ENCODE data around the gene TUBG1. TPM values are rescaled to one million over a fixed set of nuclear protein-coding genes. Genes with fewer than 3 reads are reported as not detected.

TUBG1 gene
- total and polyA plus RNA-seq, 9 of the 15 experiments (the other 6 are each of a cell fraction or from before 2014, with no cell fraction given) = 33.1 to 147 (median 66.0) TPM

- TF ChIP-seq, protein P1, sequence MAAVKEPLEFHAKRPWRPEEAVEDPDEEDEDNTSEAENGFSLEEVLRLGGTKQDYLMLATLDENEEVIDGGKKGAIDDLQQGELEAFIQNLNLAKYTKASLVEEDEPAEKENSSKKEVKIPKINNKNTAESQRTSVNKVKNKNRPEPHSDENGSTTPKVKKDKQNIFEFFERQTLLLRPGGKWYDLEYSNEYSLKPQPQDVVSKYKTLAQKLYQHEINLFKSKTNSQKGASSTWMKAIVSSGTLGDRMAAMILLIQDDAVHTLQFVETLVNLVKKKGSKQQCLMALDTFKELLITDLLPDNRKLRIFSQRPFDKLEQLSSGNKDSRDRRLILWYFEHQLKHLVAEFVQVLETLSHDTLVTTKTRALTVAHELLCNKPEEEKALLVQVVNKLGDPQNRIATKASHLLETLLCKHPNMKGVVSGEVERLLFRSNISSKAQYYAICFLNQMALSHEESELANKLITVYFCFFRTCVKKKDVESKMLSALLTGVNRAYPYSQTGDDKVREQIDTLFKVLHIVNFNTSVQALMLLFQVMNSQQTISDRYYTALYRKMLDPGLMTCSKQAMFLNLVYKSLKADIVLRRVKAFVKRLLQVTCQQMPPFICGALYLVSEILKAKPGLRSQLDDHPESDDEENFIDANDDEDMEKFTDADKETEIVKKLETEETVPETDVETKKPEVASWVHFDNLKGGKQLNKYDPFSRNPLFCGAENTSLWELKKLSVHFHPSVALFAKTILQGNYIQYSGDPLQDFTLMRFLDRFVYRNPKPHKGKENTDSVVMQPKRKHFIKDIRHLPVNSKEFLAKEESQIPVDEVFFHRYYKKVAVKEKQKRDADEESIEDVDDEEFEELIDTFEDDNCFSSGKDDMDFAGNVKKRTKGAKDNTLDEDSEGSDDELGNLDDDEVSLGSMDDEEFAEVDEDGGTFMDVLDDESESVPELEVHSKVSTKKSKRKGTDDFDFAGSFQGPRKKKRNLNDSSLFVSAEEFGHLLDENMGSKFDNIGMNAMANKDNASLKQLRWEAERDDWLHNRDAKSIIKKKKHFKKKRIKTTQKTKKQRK (IDR thresholded peaks at IDR 0.05; ENCODE audit: borderline replicate concordance, low read depth, low read length) = no peak
- TF ChIP-seq TRIM24 (IDR thresholded peaks at IDR 0.05) (peak; percentile 79 to 82), ATF2 (CRISPR knock-in tag; IDR thresholded peaks at IDR 0.05) (no peak), SREBF2 (CRISPR knock-in tag; IDR thresholded peaks at IDR 0.05) (no peak), CBFB (CRISPR knock-in tag; IDR thresholded peaks at IDR 0.05) (peak; percentile 44; the same call in 1 of the 2 replicates), LARP7 (IDR thresholded peaks at IDR 0.05) (no peak), ZNF445 (CRISPR knock-in tag; IDR thresholded peaks at IDR 0.05; ENCODE audit: low read depth) (no peak), ZNF316 (IDR thresholded peaks at IDR 0.05) (peak; percentile 58), ZNF707 (CRISPR knock-in tag; conservative IDR thresholded peaks at IDR 0.05) (no peak), FOSL1 (tag; conservative IDR thresholded peaks at IDR 0.05) (peak; percentile 95), NCOR1 (IDR thresholded peaks at IDR 0.05) (peak; percentile 82), ZNF121 (CRISPR knock-in tag; conservative IDR thresholded peaks at IDR 0.05) (no peak), ZNF280A (IDR thresholded peaks at IDR 0.05; ENCODE audit: low read depth, partially characterized antibody) (no peak), PHF20 (IDR thresholded peaks at IDR 0.05; ENCODE audit: partially characterized antibody) (no peak), LCOR (CRISPR knock-in tag; IDR thresholded peaks at IDR 0.05) (no peak), RBM25 (IDR thresholded peaks at IDR 0.05; ENCODE audit: low read depth, low read length, severe bottlenecking) (no peak), KLF13 (tag; IDR thresholded peaks at IDR 0.05; ENCODE audit: borderline replicate concordance, low read depth) (no peak), EGR1 (conservative IDR thresholded peaks at IDR 0.05) (no peak), ZBTB8A (IDR thresholded peaks at IDR 0.05; ENCODE audit: partially characterized antibody) (no peak), HSF4 (CRISPR knock-in tag; IDR thresholded peaks at IDR 0.05; ENCODE audit: borderline replicate concordance) (no peak)
- TF ChIP-seq, protein P2, sequence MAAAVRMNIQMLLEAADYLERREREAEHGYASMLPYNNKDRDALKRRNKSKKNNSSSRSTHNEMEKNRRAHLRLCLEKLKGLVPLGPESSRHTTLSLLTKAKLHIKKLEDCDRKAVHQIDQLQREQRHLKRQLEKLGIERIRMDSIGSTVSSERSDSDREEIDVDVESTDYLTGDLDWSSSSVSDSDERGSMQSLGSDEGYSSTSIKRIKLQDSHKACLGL (CRISPR knock-in tag; IDR thresholded peaks at IDR 0.05; ENCODE audit: borderline replicate concordance, poor library complexity, severe bottlenecking) = no peak
These were observed 14.5 kb downstream of the TUBG1 start (continued) for GRCh38 chr17:42623732-42624596.
